Stimulated activated CD8-positive, alpha-beta memory T cell treated with anti-CD3 and anti-CD28 coated beads, Interleukin-2, amount 100 ng/mL, for 48 hours (primary cell): ENCODE measurements around the gene GSC.
"Not testable (repeated sequence)": the region's sequence is repeated elsewhere in the genome, so short reads cannot be mapped to it uniquely, and the experiment has no call there.

Experiments used
- DNase-seq, 2 donors: peaks; one replicate each; pipeline ENCODE4 v3.0.0-alpha.2; 2020; ENCODE audit warnings: low read depth in 2 of 2

The GSC gene

DNA sequence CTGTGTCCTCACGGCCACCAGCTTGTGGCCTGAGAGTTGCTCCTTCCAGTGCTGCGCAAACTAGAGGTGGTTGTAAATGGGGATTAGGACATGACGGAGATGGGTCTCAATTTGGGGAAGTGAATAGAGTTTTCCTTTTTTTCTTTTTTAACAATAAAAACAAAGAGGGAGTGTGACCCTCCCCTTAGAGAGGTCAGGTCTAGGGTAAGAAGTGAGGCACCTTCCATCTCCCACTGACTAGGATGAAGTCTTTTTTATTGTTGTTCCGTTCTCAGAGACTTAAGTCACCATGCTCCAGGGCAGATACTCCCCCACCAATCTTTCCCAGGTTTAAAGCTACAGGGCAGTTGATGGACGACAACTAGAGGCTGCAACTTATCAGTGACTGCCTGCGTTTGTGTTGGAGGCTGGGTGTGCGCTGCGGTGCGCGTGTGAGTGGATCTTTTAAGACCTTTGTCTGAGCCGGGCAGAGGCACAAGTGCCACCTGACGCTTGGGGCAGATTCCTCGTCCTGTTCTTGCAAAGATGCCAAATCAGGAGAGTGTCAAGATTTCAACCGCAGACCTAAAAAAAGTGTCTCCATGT, 2.1 kb upstream of the GSC start:
- DNase-seq, result no peak

DNA sequence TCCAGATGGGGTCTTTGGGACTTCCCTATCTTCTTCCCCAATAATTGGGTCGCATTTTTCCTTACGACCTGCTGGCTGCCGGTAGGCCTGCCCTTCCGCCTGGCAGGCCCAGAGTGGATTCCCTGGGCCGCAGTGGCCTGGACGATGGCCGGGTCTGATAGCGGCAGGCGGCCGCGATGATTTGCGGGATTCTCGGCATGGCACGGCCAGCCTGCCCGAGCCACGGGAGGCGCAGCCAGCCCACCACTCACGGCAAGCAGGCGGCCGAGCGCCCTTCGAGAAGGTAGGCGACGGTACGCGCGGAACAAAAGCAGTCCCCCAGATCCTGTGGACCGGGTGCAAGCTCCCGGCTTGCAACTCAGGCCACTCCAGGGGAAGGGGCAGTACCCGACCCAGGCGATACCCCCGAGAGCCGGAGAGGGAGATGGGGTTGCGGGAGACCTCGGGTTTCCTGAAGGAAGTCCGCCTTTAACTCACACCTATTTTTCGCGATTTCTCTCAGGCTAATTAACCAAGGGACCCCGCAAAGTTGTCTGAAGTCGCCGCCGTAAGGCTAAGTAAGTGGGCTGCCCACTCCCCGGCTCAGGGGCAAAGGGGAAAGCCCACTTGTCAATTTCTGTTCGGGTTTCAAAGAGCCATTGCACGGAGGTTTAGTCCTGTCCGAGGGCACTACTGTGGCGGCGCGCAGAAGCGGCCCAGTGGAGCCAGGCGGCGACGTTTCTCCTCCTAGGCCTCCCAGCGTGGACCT, 1.4 kb upstream of the GSC start:
- DNase-seq, result no peak

DNA sequence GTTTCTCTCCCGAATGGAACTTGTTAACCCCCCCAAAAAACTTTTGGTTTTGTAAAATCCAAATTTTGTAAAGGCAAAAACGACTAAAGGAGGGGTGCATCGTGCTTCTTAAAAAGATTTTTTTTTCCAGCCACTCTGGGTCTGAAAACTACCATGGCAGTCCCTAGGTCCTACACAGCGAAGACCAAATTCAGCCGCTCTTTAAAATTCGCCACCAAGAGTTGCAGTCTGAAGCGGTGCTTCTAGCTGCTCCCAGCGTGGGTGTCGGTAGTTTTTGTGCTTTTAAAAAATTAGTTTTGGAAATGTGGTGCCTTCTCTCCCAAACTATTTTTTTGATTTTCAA, 873 bp upstream of the GSC start:
- no peak for DNase-seq

DNA sequence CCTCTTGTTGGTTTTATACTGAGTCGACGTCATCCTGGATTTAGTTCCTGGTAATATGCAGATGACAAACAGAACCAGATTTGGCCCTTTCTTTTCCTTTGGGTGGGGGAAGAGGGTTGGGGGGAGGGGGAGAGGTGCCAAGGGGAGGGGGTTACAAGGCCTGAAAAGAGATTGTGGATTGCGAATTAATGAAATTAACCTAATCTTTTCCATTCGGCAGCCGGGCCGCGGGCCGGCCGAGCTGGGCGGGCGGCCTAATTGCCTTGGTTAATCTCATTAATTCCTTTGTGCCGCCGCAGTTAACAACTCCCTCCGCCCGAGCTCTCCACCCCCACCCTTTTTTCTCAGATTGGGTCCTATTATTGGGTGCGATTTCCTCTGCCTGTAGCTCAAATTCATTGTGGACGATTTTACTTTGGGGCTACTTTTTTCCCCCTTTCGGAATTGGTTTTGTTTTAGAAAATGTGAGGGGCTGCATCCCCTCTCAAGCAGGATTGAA, 387 bp upstream of the GSC start:
- DNase-seq, result no peak

DNA sequence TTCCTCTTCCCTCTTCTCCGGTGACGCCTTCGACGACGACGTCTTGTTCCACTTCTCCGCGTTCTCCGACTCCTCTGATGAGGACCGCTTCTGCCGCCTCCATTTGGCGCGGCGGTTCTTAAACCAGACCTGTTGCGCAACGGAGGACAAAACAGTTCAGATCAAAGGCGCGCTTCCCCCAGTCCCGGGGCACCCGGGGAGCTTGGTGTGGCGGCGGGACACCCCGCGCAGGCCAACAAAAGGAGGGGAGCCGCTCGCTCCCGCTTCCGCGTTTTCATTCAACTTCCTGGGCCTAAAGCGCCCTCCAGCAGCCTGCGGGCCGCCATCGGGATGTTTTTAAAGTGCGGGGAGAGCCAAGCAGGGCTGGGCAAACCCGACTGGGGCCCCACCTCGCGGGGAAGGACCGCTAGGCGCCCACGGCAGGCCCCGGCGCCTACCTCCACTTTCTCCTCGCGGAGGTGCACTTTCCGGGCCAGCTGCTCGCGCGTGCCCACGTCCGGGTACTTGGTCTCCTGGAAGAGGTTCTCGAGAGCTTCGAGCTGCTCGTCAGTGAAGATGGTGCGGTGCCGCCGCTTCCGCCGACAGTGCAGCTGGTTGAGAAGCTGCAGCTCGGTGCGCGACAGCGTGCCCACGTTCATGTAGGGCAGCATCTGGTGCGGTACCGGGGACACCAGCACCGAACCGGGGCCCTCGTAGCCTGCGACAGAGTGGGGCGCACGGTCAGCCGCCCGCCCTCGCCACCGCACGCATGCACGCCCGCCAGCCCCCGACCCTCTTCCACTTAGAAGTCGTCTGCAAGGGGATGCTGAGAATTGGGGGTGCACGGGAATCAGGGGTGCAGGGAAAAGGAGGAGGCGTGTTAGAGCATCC, 1.2 kb downstream of the GSC start:
- peak; percentile 16 to 18 for DNase-seq

DNA sequence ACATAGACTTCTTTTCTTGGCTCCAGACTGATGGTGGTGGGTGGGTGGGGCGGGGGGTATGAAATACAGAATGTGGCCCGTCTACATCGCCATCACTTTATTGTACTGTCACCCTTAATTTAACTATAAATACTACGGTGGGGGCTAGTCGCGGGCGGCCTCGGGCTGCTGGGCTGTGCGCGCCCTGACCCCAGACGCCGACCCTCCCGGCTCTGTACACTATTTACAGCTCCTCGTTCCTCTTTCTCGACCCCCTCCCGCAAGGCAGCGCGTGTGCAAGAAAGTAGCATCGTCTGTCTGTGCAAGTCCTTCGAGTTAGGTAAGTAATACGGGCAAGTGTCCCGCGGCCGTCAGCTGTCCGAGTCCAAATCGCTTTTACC, 1.8 kb downstream of the GSC start:
- no peak for DNase-seq

DNA sequence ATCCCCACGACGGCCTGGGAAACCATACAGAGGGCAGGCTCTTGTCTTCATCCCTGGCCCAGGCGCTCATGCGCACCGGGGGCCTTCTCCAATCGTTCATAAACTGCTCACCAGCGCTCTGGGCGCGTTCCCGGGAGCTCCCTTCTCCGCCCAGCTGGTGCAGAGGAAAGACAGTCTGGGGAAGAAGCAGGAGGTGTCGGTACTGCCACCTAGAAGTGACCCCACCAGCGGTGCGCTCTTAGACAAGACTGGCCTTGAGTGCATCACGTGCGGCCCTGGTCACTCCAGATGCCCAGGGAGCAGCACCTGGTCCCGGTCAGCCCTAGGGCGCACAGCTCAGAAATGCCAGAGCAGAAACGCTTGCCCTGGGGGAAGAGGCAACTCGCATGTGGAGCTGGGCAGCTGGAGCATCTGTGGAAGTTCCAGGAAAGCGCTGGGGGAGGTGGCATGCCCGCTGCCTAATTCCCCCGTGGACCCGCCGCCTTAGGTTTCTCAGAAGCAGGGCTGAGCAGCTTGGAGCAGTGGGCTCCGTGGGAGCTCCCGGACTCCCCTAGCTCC, 2.5 kb downstream of the GSC start:
- no peak for DNase-seq

DNA sequence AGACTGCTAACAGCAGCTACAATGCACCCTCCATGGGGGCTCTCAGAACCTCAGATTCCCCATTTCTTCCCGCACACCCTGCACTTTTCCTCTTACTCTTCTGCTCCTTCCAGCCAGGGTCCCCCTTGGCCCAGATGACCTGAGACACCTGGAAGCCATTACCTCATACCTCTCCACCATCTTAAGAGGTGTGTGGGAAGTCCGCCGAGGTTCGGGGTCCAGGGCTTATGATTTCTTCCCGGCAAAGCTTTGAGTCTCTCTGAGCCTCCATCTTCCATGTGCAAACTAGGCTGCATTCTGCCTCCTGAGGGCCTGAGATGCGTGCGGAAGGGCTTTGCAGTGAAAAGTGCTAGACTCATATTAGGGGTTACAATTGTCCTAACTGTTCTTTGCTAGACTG, 5.3 kb downstream of the GSC start:
- DNase-seq, result no peak

DNA sequence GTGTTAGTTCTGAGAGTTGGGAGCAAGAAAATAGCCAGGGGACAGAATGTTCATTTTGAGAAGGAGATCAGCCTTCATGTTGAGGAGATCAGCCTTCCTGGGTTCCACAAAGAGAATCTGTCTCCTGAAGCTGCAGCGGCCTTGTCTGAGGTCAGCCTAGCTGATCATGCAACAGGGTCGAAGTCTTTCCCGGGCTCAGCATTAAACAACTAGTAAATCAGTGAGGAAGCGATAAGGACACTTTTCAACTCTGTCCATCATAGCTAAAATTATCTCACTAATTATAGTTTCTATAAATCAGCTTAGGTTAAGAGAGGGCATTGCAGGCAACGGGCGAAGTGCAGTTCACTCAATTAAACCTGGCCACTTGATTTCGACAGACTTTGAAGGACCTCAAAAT, 7.5 kb downstream of the GSC start:
- no peak for DNase-seq

DNA sequence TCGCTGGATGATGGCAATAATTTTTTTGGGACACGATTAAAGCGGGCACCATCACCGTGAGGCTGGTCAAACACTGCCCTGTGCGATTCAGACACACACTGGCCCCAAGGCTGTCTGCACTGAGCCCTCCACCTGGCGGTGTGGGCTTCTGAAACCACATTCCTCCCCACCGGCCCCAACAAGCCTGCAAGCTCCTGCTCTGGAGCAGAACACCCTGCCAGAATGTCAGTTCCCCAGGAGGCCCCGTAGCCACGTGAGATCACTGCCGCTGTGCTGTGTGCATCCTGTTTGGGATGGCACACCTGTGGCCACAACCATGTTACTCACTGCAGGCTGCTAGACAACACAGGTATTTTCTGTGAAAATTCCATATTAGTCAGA, 7.9 kb downstream of the GSC start:
- no peak for DNase-seq

DNA sequence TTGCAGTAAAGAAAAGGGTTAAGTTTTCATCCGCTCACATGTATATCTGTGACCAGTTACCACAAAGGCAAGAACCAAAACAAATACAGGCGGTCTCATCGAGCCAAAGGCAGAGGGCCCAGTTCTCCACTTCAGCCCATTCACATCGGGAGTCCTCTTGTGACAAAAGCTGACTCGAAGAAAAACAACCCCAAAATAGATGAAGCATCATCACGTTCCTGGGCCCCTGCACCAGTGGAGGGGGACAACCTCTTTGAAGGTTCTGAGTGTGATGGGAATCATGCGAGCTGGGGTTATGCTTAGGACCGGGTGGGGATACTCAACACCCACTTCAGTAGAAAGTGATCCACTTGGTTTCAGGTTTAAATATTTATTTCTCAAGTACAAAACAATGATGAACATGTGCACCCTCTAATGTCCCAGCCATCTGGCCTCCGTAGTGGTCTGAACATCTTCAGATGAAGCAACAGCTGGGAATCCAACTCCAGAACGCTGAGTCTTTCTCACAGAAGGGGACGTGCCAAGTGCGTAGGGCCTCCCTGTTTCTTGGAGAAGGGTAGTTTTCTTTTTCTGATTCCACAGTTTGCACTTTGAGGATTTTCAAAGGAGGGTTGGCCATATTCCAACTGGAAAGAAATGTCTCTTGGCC, 8.4 kb downstream of the GSC start:
- DNase-seq, result no peak

DNA sequence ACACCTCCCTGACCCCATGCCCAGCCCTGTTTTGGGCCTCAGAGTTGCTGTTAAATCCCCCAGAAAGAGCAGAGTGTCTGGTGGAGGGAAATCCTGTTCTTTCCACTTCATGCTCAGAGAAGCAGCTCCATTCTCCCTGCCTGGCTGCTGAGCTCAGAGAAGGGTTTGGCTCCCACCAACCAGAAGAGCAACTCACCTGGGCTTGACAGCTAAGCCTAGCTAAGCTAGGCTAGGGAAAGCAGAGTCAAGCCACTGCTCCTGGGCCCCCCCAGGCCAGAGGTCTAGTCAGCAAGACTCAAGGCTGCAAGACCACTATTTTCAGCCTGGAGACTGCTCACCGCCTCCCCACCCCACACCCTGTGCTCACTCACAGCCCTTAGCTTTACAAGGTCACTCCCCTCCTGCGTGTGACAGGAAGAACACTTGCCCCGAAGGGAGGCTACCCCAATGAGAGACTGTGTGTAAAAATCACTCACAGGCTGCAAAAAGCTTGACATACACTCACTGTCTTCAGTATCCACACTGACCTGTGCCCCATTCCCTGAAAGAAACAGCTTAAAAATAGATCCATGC, 13.5 kb downstream of the GSC start:
- DNase-seq, result no peak

DNA sequence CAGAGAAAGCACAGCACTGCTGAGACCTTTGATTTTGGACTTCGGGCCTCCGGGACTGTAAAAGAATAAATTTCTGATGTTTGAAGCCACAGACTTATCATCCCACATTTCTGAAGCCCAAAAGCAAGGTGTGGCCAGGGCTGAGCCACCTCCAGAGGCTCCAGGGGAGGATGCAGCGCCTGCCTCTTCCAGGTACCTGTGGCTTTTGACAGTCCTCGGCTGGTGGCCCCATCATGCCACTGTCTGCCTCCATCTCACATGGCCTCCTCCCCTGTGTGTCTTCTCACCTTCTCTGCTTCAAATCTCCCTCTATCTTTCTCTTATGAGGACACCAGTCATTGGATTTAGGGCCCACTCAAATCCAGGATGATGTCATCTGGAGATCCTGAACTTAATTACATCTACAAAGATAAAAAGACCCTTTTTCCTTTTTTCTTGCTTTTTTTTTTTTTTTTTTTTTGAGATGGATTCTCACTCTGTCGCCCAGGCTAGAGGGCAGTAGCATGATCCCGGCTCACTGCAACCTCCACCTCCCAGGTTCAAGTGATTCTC, 15.4 kb downstream of the GSC start:
- no peak for DNase-seq

DNA sequence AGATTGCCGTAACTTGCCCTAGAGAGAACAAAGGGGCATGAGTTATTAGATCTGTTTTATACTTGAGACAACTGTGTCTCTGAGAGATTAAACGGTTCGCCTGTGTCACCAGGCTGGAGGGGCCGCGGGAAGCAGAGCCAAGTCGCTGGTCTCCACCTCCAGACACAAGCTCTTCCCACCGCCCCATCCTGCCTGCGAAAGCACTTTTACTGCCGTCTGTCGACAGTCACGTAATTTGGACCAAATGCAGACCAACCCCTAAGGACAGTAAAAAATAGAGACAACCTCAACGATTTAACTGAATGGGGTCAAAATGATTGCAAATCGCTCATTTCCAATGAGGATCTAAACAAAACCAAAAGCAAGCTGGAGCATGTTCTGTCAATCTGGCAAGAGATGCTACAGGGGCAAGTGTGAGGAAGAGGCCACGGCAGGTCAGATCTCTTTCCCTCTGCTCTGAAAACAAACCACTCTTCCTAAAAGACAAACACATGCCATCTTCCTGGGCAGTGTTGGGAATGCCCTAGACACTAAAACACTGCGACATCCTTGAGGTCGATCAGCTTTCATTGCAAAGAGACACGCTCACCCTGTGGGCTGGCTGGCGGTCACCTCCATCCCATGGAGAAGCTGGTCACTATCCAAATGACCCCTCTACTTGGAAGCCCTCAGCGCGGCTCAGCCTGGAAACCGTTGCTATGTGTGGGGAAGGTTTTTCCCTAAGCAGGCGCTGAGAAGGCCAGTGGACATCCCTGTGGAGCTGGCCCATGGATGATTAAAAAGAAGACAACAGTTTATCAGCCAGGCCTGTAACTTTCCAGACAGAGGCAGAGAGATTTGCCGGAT, 17.1 kb downstream of the GSC start:
- no peak for DNase-seq

DNA sequence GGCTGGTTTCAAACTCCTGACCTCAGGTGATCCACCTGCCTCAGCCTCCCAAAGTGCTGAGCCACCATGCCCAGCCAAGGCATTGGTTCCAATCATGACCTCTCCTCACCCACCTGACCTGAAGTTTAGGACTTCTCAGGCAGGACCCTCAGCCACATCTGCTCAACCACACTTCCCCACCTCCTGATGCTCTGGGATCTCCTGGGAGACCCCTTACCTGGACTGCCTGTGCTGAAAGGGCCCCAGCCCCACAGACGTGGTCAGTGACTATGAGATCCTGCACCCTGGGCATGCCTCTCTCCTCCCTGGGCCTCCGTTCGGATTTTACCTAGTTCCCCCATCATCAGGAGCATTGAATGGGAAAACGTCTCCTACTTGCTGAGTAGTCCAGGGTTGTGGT, 18.0 kb downstream of the GSC start:
- DNase-seq, result no peak

DNA sequence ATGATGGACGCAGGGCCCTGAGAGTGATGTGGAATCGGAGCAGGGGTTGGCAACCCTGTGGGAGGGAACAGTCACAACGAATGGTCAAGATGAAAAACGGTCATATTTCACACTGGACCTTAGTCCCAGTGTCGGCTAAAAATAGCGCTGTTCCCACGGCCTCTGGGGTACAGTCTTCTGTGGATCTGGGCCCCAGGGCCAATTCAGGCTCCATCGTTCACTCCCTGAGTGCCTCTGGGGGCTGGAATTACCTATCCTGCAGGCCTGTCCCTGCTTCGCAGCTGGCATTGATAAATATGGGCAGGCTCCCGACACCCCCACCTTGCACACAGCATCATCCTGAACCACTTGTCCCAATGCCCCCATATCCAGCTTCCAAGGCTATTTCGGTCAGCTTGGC, 18.6 kb downstream of the GSC start:
- no peak for DNase-seq

DNA sequence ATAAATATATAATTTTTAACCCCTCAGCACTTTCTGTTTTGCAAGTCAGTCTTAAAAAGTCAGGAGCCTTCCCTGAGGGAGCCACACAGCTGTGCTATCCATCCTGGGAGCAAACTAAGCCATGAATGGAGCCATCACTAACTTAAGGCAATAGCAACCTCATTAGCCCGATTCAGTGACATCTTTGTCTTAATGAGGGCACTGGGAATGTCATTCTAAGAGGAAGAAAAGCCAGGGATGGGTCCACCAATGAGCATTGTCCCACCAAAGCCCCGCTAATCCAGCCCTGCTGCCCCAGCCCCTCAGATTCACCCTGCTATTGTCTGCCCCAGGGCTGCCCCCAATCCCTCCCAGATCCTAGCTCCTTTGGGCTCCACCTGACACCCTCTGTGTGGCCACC, 19.5 kb downstream of the GSC start:
- DNase-seq, result no peak

DNA sequence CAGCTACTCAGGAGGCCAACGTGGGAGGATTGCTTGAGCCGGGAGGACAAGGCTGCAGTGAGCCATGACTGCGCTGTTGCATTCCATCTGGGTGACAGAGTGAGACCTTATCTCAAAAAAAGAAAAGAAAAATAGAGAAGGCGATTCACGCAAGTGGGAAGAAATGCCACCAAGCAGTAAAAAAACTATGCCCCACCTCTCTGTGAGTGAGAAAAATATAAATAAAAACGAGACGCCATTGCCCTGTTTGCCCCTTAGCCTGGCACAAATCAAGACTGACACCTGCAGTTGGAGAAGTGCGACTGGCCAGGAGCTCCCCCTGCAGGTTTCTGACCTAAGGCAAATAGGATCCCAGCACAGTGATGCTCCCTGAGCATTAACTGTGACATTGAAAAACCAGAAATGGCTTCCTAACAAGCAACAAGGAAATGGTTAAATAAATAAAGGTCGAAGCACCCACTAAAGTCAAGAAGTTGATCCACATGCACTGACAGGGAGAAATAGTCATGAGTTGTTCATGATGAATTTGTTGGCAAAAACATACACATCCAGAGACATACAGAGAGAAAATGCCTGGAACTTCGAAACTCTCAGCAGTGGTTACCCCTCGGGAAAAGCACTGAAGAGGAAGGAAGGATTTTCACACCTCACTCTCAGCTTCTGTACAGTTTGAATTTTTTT, 21.1 kb downstream of the GSC start:
- no peak for DNase-seq

DNA sequence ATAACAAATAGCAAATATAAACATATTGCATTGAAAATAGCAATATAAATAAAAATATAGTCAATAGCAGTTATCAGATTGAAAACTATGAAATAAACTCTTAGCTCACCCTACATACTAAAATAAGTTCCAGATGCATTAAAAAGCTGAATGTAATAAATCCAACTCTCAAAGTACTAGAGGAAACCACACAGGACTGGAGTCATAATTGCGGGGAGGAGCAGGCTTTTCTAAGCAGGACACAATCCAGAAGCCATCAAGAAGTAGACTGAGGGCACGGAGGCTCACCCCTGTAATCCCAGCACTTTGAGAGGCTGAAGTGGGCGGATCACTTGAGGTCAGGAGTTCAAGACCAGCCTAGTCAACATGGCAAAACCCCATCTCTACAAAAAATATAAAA, 22.2 kb downstream of the GSC start:
- DNase-seq, result no peak

DNA sequence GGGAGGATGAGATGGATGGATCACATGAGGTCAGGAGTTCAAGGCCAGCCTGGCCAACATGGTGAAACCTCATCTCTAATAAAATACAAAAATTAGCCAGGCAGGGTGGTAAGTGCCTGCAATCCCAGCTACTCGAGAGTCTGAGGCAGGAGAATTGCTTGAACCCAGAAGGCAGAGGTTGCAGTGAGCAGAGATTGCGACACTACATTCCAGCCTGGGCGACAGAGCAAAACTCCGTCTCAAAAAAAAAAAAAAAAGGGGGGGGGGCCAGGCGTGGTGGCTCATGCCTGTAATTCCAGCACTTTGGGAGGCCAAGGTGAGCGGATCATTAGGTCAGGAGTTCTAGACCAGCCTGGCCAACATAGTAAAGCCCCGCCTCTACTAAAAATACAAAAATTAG, 22.8 kb downstream of the GSC start:
- not testable (repeated sequence) for DNase-seq
